ENCODE results near the gene CCDC88C.

- TF ChIP-seq CTCF (IDR thresholded peaks at IDR 0.05) (no peak), POLR2A (IDR thresholded peaks at IDR 0.05) (no peak)
Observed at GRCh38 chr14:91329486-91330014, 88.1 kb downstream of the CCDC88C start.
